HG03196 (cell line): Measurements from ENCODE around the gene CFAP74.

Experiments used
- ATAC-seq: cut with Tn5 transposase; IDR thresholded peaks from one replicate; pipeline ENCODE4 v1.9.1; 2021; ENCODE audit not compliant: unreplicated experiment

CFAP74 gene

DNA sequence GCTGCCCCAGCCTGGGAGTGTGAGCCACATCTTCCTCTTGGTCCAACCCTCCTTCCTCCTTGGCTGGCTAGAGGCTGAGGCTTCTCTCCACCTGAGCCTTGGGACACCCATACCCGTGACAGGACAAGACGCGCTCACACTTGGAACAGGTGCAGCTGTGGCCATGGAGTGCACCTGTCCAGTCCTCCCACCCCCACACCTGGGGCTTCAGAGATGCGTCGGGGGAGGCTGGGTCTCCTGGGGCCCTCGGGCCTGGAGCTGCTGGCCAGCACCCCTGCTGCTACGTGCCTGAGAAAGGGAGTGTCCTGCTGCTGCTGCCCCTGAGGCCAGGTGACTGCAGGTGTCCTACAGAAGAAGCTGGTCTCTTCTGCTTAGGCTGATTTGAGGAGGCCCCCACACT lies 47.5 kb downstream of the CFAP74 start:
- ATAC-seq, result no peak

DNA sequence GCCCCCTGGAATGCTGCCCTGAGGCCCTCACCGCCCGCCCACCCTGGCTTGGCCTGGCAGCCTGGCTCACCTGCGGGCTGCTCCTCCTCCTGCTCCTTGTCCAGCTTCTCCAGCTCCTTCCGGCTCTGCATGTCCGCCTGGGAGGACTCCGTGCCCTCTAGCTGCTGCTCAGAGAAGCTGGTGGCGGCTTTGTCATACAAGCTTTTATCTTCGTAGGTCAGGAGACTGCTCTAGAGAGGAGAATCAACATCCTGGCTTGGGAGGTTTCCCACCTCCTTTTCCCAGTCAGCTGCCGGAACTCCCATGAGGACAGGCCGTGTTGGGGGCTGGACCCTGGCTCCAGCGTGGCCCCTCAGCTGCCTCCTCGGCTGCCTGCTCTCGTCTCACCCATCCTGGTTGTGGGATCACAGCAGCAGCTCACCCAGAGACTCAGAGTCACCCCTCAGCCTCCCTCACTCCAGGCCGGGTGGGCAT lies 47.9 kb downstream of the CFAP74 start:
- no peak for ATAC-seq

DNA sequence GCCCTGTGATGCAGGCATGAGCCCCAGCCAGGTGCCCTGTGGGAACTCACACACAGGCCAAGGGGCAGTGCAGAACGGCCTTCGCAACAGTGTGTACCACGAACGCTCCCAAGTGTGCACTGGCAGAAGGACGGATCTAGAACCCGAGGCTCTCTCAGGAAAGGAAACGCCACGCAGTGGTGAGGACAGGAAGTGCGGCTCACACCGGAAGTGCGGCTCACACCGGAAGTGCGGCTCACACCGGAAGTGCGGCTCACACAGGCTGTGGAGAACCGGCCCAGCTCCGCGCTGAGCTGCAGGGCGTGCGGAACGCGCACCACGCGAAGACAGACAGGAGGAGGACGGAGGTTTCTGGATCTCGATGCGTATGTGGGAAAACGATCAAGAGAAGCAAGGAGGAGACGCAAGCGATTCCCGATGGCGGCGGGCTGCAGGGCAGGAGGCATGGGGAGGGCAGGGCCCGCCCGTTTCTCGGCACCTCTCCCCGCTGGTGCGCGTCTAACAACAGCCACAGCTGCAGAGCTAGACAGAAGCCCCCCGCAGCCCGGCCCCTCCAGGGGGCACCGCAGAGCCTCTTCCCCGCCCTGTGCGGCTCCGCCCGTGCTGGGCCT lies 48.6 kb downstream of the CFAP74 start:
- no peak for ATAC-seq

DNA sequence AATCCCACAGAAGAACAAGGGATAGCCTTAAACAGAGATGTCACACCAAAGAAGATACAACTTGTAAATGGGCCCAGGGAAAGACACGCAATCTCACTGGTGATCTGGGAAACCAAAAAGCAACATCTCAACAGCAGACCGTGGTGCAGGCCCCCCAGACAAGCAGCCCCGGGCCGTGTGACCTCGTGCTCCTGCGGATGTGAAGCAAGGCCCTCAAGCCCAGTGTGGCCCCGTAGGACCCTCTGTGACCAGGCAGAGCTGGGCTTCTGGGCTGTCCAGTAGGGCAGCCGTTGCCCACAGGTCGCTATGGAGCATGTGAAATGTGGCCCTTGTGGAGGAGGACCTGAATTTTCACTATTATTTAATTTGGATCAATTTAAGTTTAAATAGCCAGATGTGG lies 49.6 kb downstream of the CFAP74 start:
- ATAC-seq, result no peak

DNA sequence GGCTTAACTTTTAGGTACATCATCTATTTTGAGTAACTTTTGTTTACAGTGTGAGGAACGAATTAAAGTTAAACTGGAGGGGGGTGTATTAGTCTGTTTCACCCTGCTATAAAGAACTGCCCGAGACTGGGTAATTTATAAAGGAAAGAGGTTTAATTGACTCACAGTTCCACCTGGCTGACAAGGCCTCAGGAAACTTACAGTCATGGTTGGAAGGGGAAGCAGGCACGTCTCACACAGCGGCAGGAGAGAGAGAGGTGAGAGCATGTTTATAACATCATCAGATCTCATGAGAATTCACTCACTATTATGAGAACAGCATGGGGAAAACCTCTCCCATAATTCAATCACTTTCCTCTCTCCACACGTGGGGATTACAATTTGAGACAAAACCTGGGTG lies 52.6 kb downstream of the CFAP74 start:
- no peak for ATAC-seq

DNA sequence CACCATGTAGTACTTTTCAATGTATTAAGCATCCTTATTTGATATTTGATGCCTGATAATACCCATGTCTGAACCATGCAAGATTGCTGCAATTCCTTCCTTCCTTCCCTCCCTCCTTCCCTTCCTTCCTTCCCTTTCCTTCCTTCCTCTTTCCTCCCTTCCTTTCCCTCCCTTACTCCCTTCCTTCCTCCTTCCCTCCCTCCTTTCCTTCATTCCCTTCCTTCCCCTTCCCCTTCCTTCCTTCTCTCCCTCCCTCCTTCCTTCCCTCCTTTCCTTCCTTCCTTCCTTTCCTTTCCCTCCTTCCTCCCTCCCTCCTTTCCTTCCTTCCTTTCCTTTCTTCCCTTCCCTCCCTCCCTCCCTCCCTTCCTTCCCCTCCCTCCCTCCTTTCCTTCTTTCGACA lies 54.8 kb downstream of the CFAP74 start:
- no peak for ATAC-seq

DNA sequence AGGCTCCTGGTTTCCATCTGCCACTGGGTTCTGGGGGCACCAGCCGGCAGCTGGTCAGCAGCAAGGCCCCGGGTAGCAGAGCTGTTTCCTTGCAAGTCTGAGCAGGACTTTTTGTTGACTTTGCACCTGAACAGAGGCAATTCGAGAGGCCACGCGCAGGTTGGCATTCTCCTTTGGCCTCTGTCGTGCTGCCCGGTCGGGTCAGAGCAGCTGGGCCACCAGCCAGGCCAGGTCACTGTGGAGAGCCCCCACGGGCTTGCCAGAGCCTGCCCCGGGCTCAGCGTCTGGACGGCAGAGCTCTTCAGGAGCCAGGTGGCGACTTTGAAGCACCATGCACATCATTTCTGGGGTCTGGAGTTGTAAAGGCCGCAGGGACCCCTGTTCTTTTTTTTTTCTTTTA lies 56.1 kb downstream of the CFAP74 start:
- no peak for ATAC-seq

DNA sequence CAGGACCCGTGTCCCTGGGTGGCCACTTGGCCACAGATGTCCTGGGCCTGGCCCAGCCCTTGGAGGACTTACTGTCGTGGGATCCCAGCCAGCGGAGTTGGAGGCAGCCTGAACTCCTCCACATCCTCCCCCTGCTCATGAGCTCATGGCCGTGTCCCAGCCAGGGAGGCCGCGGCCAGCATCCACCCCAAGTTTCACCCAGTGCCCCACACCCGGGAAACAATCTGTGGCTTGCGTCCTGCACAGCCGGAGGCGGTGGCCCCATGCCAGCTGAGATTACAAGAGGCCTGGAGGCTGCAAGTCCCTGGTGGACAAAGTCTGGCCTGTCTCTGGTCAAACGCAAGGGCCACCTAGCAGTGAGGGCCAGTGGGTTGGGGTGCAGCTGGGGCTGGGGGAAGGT lies 57.0 kb downstream of the CFAP74 start:
- no peak for ATAC-seq

DNA sequence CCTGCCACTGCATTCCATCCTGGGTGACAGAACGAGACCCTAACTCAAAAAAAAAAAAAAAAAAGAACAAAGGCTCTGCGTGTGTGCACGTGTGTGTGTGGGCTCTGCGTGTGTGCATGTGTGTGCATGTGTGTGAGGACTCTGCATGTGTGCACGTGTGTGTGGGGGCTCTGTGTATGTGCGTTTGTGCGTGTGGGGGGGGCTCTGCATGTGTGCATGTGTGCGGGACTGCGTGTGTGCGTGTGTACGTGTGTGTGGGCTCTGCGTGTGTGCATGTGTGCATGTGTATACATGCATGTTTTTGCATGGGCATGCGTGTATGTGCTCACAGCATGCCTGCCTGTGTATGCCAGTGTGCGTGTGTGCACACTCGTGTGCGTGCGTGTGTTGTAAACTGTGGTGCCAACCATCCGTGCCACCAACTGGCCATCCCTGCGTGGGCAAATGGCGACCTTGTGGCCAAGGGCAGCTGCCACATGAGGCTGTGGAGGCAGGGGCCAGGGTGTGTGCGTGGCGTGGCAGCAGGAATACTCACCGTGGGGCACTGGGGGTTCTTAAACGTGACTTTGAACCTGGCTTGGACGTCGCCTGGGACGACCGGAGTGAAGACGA lies 57.7 kb downstream of the CFAP74 start:
- ATAC-seq, result no peak

DNA sequence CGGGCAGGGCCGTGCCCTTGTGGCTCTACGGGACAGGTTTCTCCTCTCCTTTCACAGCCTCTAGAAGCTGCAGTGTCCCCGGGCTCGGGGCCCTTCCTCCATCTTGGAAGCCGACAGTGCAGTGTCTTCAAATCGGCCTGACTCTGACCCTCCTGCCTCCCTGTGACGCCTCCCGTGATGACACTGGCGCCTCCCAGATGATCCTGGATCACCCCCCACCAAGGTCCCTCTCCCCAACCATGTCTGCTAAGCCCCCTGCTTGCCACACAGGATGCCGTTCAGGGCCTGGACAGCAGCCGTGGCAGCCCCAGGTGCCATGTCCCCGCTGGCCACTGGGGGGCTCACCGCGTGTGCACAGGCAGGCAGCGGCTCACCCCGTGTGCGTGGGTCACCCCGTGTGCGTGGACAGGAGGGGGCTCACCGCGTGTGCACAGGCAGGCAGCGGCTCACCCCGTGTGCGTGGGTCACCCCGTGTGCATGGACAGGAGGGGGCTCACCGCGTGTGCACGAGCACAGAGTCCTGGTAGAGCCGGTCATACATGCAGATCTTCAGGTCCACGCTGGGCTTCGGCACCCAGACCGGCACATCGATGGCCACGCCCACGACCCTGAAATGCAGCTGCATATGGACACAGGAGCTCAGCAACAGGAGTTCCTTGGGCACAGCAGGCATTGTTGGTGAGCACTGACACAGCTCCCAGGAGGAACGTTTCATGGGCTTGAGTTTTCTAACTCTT lies 59.6 kb downstream of the CFAP74 start:
- no peak for ATAC-seq

DNA sequence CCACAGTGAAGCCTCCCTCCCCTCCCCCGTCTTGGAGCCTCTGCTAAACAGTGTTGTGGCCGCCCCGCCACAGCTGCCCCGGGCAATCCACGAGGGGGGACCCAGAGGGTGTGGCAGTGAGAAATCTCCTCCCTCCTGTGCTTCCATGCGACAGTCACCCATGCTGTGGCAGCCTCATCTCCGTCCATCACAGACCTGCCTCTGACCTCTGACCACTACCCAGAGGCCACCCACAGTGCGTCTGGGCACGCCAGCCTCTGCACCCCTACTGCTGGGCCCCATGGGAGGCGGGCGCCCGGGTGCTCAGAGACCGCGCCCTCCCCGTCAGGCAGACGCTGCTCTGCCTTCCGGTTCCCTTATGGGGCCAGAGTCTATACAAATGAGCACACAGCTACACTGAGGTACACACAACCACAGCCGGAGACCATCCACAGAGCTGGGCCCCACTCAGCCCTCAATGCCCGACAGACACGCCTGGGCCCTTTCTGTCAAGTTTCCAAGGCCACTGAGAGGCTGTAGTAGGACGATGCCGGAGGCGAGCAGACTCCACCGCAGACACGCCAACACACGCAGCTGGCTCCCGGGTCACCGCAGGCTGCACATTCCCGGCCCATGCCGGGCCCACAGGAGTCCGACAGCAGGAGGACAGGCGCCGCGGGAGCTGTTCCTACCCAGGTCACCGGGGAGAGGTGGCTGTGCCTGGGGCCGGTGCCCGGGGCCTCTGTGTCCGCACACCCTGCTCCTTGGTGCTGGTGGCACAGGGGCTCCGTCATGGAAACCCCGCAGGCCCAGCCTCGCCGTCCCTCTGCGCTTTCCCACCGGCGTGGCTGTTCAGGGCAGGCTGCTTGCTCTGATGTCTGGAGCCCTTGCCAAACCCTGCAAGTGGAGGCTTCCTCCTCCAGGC lies 60.6 kb downstream of the CFAP74 start:
- no peak for ATAC-seq

DNA sequence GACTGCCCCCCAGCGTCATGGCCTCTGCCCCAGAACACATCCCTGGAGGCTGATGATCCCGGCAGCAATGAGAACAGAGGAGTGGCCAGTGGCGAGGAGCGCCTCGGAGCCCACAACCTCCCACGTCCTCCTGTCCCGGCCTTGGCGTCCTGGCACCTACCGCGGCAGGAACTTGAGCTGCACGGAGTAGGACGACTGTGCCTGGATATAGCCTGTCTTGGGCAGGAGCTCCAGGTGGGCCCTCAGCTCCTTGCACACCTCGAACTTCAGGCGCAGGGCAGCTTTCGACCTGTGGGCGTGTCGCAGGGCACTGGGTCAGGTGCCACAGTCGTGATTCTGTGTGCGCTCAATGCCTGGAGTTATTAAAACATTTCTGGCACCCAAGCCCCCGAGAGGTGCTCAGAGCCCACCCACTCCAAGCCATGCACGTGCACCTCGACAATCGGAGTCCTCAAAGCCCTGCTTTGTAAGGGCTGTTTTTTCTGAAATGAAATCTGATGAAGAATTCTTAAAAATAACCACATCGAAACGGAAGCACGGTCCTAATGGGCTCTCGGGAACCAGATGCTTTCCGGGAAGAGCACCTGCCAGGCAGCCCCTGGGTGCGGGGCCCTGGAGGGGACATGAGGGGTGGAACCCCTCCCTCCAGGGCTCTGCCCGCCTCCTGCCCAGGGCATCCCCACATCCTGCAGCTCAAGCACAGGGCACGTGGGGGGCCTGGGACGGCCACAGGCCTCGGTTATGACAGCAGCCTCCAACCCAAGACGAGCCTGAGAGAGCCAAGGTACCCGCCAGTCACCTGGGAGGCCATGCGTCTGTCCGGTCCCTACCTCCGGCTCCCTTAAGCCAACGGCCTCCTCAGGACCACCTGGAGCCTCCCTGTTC lies 61.5 kb downstream of the CFAP74 start:
- ATAC-seq, result no peak

DNA sequence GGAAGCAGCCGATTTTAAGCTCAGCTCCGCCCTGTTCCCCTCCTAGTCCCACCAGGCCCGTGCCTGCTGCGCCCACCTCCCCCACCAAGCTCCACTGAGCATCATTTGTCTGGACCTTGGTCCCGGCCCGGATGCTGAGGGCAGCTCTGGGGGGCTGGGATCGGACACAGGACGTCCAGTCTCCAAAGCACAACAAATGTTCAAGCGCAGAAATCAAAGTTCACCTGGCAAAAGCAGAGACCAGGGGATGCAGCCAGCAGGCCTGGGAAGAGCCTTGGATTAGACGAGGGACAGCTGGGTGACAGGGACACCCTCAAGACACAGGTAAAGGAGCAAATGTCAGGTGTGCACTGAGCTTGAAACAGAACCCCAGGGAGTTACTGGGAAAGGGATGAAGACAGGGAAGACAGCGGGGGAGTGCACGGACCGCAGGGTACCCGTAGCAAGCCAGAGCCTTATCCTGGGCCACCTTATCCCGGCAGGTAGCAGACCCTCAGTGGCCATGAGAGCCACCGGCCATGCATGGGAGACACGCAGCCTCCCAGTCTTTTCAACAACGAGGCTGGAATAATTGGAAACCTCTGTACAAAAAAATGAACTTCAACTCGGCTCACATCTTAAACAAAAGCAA lies 62.3 kb downstream of the CFAP74 start:
- no peak for ATAC-seq

DNA sequence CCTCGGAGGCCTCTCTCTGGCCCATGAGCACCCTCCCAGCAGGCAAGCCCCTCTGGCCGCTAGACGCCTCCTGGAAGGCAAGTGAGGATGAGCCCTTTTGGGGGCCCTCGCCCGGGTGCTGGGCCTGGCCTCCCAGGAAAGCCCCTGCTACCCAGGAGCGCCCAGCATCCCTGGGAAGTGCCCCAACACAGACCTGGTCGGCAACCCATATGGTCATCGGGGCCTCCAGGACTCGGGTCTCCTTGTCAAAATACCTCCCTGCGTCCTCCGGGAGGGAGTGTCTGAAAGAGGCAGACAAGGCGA lies 63.5 kb downstream of the CFAP74 start:
- ATAC-seq, result no peak

DNA sequence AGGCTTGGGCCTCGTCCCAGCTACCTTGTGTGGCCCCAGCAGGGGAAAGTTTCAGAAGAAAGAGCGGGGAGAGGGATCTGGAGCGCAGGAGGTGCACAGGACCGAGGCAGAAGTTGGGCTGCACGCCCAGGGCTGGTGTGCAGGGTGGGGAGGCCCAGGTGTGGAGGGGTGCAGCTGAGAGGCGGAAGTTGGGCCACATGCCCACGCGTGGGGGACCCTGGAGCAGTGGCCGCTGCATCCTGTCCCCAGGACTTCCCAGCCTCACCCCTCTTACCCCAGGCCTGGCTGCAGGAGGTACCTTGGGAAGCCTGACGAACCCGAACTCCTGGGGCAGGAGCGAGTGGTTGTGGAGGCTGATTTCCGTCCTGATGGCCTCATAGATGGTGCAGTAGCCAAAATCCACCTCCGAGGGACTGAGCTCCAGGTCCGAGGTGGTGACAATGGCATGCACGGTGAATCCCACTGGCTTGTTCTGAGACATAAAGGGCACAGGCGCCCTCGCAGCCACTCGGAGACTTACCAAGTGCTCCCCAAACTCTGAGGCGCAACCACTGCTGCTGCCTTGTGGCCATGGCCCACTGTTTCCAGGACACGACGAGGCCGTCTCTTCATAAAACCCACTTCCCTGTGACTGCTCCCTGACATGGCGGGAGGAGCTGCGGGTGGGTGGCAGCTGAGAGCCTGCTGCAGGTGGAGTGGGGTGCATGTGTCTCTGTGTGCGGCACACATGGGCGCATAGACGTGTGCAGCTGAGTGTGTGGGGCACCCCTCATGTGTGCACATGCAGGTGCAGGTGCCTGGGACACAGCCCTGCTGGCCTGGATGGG lies 64.1 kb downstream of the CFAP74 start:
- ATAC-seq, result no peak

DNA sequence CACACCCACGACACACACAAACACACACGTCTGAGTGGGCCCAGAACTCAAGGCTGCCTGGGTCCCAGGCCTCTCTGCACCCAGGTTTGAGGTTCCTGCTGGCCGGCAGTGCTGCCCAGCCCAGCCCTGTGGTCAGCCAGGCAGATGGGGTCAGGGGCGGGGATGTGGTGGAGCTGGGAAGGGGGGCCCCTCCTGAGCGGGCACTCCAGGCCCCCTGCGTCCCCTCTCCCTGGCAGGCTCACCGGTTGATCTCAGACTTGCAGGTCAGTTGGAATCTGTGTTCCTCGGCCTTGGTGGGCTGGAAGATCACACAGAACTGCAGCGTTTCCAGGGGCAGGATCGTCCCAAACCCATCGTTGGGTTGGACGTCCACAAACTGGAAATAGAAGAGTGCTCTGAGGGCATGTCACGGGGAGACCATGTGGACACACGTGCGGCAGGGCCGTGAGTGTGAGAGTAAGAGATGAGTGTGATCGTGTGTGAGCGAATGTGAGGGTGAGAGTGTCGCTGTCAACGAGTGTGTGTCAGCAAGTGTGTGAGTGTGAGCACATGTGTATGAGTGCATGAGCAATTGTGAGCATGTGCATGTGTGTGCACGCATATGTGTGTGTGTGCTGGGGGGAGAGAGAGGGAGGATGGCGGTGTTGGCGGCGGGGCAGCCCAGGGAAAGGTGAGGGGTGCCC lies 64.8 kb downstream of the CFAP74 start:
- ATAC-seq, result no peak

DNA sequence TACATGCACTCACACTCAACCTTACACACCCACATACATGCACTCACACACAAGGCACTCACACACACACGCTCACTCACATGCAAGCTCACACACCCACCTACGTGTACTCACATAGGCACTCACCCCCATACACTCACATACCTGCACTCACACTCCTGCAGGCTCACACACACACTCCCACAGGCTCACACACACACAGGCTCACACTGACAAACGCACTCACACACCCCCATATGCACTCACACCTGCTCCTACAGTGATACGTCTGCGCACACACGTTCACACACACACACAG lies 65.4 kb downstream of the CFAP74 start:
- ATAC-seq, result no peak

DNA sequence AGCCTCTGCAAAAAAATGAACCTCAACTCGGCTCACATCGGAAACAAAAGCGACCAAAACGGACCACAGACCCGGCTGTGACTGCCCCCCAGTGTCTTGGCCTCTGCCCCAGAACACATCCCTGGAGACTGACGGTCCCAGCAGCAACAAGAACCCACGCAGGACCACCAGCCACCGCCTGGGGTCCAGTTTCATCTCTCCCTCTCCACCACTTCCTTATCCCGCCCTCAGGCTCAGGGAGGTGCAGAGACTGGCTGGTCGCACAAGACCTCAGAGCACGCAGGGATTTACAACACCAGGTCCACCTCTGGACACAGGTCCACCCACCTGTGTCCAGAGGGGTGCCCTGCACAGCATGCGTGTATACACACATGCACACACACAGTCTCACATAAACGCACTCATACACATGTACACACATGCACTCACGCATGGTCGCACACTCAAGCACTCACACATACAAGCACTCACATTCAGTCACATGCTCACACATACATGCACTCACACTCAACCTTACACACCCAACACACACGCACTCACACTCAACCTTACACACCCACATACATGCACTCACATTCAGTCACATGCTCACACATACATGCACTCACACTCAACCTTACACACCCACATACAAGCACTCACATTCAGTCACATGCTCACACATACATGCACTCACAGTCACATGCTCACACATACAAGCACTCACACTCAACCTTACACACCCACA lies 65.9 kb downstream of the CFAP74 start:
- no peak for ATAC-seq
